SK-N-SH treated with all-trans-retinoic acid at 6 μM for 48 hours (cell line): ENCODE data around the gene MPP2.
"Not testable (repeated sequence)": the region's sequence is repeated elsewhere in the genome, so short reads cannot be mapped to it uniquely, and the experiment has no call there.

ENCODE experiments used
- ARNTL ChIP-seq: fragments of 450-650 bp; formaldehyde crosslinking; IDR thresholded peaks from 2 replicates; pipeline ENCODE4 v1.5.0; 2020; ENCODE audit warnings: low read depth, mild to moderate bottlenecking, moderate library complexity, borderline replicate concordance
- PATZ1 ChIP-seq: fragments of 250-450 bp; sonication (Bioruptor Pico); IDR thresholded peaks from 2 replicates; pipeline ENCODE4 v1.8.0; 2020; ENCODE audit warnings: mild to moderate bottlenecking, moderate library complexity, borderline replicate concordance
- RARB ChIP-seq: fragments of 250-450 bp; sonication (Bioruptor Pico); IDR thresholded peaks from 2 replicates; pipeline ENCODE4 v1.8.0; 2021; ENCODE audit warnings: mild to moderate bottlenecking, moderate library complexity
- SNAI2 ChIP-seq: fragments of 250-450 bp; sonication (Bioruptor Pico); IDR thresholded peaks from 2 replicates; pipeline ENCODE4 v1.5.0; 2020; ENCODE audit warnings: mild to moderate bottlenecking, moderate library complexity
- TCF4 ChIP-seq: fragments of 250-450 bp; sonication (Bioruptor Pico); IDR thresholded peaks from 2 replicates; pipeline ENCODE4 v1.8.0; 2021; ENCODE audit warnings: mild to moderate bottlenecking, moderate library complexity, borderline replicate concordance
- ZFP3 ChIP-seq: fragments of 250-450 bp; sonication (Bioruptor Pico); IDR thresholded peaks from 2 replicates; pipeline ENCODE4 v1.5.0; 2020; ENCODE audit warnings: mild to moderate bottlenecking, moderate library complexity
- ZFP30 ChIP-seq: fragments of 450-650 bp; formaldehyde crosslinking; IDR thresholded peaks from 2 replicates; pipeline ENCODE4 v1.5.0; 2022; ENCODE audit warnings: mild to moderate bottlenecking, moderate library complexity
- ZNF565 ChIP-seq: fragments of 450-650 bp; formaldehyde crosslinking; conservative IDR thresholded peaks from 2 replicates; pipeline ENCODE4 v1.5.0; 2020; ENCODE audit warnings: low read depth, mild to moderate bottlenecking, moderate library complexity
- ZNF70 ChIP-seq: fragments of 450-650 bp; formaldehyde crosslinking; IDR thresholded peaks from 2 replicates; pipeline ENCODE4 v1.5.0; 2020; ENCODE audit warnings: mild to moderate bottlenecking, moderate library complexity
- ZNF8 ChIP-seq: fragments of 450-650 bp; formaldehyde crosslinking; IDR thresholded peaks from 2 replicates; pipeline ENCODE4 v1.5.0; 2020; ENCODE audit warnings: mild to moderate bottlenecking, moderate library complexity
- TF ChIP-seq, protein P1 (sequence below): fragments of 250-450 bp; sonication (Bioruptor Pico); IDR thresholded peaks from 2 replicates; pipeline ENCODE4 v1.5.1; 2020; ENCODE audit warnings: low read depth, mild to moderate bottlenecking, moderate library complexity
- TF ChIP-seq, protein P2 (sequence below): fragments of 250-450 bp; sonication (Bioruptor Pico); IDR thresholded peaks from 2 replicates; pipeline ENCODE4 v1.5.1; 2021; ENCODE audit warnings: mild to moderate bottlenecking, moderate library complexity
- TF ChIP-seq, protein P3 (sequence below): fragments of 250-450 bp; sonication (Bioruptor Pico); IDR thresholded peaks from 2 replicates; pipeline ENCODE4 v1.8.0; 2021; ENCODE audit warnings: low read depth, mild to moderate bottlenecking, moderate library complexity, borderline replicate concordance

- TF ChIP-seq ZFP30; ZFP3 (CRISPR knock-in tag); PATZ1 (CRISPR knock-in tag); ARNTL (CRISPR knock-in tag); ZNF8 (CRISPR knock-in tag); RARB; ZNF70; TCF4 (CRISPR knock-in tag); SNAI2 (CRISPR knock-in tag); ZNF565: not testable (repeated sequence)
- TF ChIP-seq, protein P1, sequence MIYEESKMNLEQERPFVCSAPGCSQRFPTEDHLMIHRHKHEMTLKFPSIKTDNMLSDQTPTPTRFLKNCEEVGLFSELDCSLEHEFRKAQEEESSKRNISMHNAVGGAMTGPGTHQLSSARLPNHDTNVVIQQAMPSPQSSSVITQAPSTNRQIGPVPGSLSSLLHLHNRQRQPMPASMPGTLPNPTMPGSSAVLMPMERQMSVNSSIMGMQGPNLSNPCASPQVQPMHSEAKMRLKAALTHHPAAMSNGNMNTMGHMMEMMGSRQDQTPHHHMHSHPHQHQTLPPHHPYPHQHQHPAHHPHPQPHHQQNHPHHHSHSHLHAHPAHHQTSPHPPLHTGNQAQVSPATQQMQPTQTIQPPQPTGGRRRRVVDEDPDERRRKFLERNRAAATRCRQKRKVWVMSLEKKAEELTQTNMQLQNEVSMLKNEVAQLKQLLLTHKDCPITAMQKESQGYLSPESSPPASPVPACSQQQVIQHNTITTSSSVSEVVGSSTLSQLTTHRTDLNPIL (CRISPR knock-in tag) = not testable (repeated sequence)
- TF ChIP-seq, protein P2, sequence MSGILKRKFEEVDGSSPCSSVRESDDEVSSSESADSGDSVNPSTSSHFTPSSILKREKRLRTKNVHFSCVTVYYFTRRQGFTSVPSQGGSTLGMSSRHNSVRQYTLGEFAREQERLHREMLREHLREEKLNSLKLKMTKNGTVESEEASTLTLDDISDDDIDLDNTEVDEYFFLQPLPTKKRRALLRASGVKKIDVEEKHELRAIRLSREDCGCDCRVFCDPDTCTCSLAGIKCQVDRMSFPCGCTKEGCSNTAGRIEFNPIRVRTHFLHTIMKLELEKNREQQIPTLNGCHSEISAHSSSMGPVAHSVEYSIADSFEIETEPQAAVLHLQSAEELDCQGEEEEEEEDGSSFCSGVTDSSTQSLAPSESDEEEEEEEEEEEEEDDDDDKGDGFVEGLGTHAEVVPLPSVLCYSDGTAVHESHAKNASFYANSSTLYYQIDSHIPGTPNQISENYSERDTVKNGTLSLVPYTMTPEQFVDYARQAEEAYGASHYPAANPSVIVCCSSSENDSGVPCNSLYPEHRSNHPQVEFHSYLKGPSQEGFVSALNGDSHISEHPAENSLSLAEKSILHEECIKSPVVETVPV (CRISPR knock-in tag) = not testable (repeated sequence)
- TF ChIP-seq, protein P3, sequence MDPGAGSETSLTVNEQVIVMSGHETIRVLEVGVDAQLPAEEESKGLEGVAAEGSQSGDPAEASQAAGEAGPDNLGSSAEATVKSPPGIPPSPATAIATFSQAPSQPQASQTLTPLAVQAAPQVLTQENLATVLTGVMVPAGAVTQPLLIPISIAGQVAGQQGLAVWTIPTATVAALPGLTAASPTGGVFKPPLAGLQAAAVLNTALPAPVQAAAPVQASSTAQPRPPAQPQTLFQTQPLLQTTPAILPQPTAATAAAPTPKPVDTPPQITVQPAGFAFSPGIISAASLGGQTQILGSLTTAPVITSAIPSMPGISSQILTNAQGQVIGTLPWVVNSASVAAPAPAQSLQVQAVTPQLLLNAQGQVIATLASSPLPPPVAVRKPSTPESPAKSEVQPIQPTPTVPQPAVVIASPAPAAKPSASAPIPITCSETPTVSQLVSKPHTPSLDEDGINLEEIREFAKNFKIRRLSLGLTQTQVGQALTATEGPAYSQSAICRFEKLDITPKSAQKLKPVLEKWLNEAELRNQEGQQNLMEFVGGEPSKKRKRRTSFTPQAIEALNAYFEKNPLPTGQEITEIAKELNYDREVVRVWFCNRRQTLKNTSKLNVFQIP (CRISPR knock-in tag) = not testable (repeated sequence)
These were observed 20.6 kb upstream of the MPP2 start for GRCh38 chr17:43927929-43928328.
